Heart left ventricle (tissue), 13 donors: Measurements from ENCODE around the gene G6PC3.

Experiments used
- CTCF ChIP-seq, 12 donors: fragments of 200-600 bp; sonication (generic) in 4 of 12; IDR thresholded peaks; one replicate each; pipeline versions ENCODE4 v1.5.0 to v1.8.0; 2018 to 2022; ENCODE audit warnings: antibody characterized with exemption in 12 of 12, mild to moderate bottlenecking in 5 of 12
- POLR2A ChIP-seq, 2 donors: fragments of 450-650 bp; IDR thresholded peaks; one replicate each; pipeline ENCODE4 v1.6.1; 2017; ENCODE audit warnings: antibody characterized with exemption in 2 of 2, mild to moderate bottlenecking in 2 of 2, moderate library complexity in 2 of 2
- donor health status: ischemic (EF 13 %, LVEDD 7.1; RV severe dilation, severe dysfunction).
- donor health status: DM: no; HTN: yes; CAD: no.
- donor health status: DM: no; HTN: no; CAD: no.
- donor health status: ischemic (EF 25% LVEDD 6.9; RV normal size, moderate dysfunction).
- donor health status: ischemic (EF 25% LVEDD 5.7; RV mildly dilated, moderate dysfunction).
- donor health status: ischemic (EF 35%, LVEDD 5.7; RV mildly dilated, moderate dysfunction).
- donor health status: nonischemic (EF 11% LVEDD 7.7; RV severe dilation, severe dysfunction).
- donor health status: DM: yes; HTN: yes; CAD: no.
- donor health status: PGD.
- donor health status: ischemic (EF 29% LVEDD 5.4; RV normal size, mild dysfunction).
- donor health status: nonischemic (EF 23%, LVEDD 6.1; RV moderate dilation, normal function).

GRCh38 chr17:44039829-44040635 is 30.5 kb upstream of the G6PC3 start:
- TF ChIP-seq POLR2A (IDR thresholded peaks at IDR 0.05), result no peak
- no peak for TF ChIP-seq CTCF (IDR thresholded peaks at IDR 0.05)
